GM12892 (cell line): Measurements from ENCODE around the gene GMPR2.
A peak's percentile ranks its signal among the peaks of the same experiment; 100 is the strongest.

Source experiments
- POLR2A ChIP-seq: IDR thresholded peaks from 2 replicates; pipeline ENCODE4 v1.6.1; 2011; ENCODE audit warnings: low read depth, low read length, control low read depth
- POLR2AphosphoS5 ChIP-seq: IDR thresholded peaks from 2 replicates; pipeline ENCODE4 v1.6.1; 2011; ENCODE audit warnings: low read depth, low read length, control low read depth
- TAF1 ChIP-seq: IDR thresholded peaks from 2 replicates; pipeline ENCODE4 v1.6.1; 2011; ENCODE audit warnings: low read depth, mild to moderate bottlenecking, control low read depth, low read length, borderline replicate concordance

- TF ChIP-seq POLR2A (0 out of 2 replicates have a peak, but pooled peaks have one; percentile 2), POLR2AphosphoS5 (no peak), TAF1 (no peak)
Observed at GRCh38 chr14:24183014-24183481, 49.7 kb upstream of the GMPR2 start.
